PFSK-1 (cell line): ENCODE results near the gene PAPPA.

ENCODE experiments used
- FOXP2 ChIP-seq: optimal IDR thresholded peaks from 2 replicates; pipeline ENCODE3; 2011; ENCODE audit warnings: borderline replicate concordance, control low read depth, inconsistent platforms; ENCODE audit not compliant: insufficient read depth; ENCODE audit errors: extremely low read length, extremely low read depth
- POLR2AphosphoS5 ChIP-seq: IDR thresholded peaks from 2 replicates; pipeline ENCODE4 v1.6.1; 2012; ENCODE audit warnings: low read depth, mild to moderate bottlenecking, control low read depth, low read length, moderate library complexity
- SIN3A ChIP-seq: IDR thresholded peaks from 2 replicates; pipeline ENCODE4 v1.6.1; 2012; ENCODE audit warnings: mild to moderate bottlenecking, low read length, moderate library complexity, borderline replicate concordance; ENCODE audit not compliant: insufficient read depth
- TAF1 ChIP-seq: IDR thresholded peaks from 2 replicates; pipeline ENCODE4 v1.6.1; 2012; ENCODE audit warnings: low read length, control low read depth, borderline replicate concordance; ENCODE audit not compliant: insufficient read depth
- TF ChIP-seq, protein P1 (sequence below), 2 experiments: IDR thresholded peaks; 2 replicates each; pipeline versions ENCODE4 v1.6.1 to v1.8.0; 2011 to 2012; ENCODE audit warnings: low read depth in 2 of 2, low read length in 2 of 2, control low read depth in 1 of 2, inconsistent platforms in 1 of 2, mild to moderate bottlenecking in 1 of 2, moderate library complexity in 1 of 2; ENCODE audit not compliant: insufficient read depth in 1 of 2

PAPPA gene

DNA sequence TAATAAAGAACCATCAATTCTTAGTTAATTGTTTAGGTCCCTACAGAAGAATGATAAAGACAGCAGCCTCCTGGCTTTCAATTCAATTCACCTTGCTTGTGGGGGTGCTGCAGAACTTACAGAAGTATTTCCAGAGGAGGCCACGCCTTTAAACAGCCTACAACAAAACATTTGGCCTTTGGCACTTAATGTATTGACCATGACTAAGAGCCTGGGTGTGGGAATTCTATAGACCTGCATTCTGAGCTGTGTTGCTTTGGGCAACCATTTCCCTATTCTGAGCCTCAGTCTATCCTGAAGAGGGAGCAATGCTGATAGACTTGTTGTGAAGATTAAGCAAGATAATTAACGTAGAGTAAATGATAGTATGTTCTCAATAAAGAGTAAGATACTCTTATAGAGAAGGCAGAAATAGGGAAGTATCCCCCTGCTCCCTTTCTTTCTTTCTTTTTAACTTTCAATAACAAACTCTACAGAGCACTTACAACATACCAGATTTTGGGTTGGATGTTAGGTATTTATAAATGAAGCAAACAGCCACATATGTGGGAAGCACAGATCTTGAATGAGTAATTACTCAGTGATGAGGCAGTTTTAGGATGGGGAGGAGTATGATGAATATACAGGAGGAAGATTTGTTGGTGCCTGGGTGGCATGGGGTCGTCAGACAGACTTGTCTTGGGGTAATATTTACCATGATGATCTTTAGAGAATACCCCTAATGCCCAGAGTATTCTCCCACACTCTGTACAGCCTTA is 28.4 kb downstream of the PAPPA start:
- TF ChIP-seq SIN3A (no peak), FOXP2 (no peak), POLR2AphosphoS5 (no peak), TAF1 (no peak)
- TF ChIP-seq, protein P1, sequence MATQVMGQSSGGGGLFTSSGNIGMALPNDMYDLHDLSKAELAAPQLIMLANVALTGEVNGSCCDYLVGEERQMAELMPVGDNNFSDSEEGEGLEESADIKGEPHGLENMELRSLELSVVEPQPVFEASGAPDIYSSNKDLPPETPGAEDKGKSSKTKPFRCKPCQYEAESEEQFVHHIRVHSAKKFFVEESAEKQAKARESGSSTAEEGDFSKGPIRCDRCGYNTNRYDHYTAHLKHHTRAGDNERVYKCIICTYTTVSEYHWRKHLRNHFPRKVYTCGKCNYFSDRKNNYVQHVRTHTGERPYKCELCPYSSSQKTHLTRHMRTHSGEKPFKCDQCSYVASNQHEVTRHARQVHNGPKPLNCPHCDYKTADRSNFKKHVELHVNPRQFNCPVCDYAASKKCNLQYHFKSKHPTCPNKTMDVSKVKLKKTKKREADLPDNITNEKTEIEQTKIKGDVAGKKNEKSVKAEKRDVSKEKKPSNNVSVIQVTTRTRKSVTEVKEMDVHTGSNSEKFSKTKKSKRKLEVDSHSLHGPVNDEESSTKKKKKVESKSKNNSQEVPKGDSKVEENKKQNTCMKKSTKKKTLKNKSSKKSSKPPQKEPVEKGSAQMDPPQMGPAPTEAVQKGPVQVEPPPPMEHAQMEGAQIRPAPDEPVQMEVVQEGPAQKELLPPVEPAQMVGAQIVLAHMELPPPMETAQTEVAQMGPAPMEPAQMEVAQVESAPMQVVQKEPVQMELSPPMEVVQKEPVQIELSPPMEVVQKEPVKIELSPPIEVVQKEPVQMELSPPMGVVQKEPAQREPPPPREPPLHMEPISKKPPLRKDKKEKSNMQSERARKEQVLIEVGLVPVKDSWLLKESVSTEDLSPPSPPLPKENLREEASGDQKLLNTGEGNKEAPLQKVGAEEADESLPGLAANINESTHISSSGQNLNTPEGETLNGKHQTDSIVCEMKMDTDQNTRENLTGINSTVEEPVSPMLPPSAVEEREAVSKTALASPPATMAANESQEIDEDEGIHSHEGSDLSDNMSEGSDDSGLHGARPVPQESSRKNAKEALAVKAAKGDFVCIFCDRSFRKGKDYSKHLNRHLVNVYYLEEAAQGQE (IDR thresholded peaks at IDR 0.05; ENCODE audit: insufficient read depth in 1 of 2, low read depth in 2 of 2, low read length in 2 of 2), result no peak

DNA sequence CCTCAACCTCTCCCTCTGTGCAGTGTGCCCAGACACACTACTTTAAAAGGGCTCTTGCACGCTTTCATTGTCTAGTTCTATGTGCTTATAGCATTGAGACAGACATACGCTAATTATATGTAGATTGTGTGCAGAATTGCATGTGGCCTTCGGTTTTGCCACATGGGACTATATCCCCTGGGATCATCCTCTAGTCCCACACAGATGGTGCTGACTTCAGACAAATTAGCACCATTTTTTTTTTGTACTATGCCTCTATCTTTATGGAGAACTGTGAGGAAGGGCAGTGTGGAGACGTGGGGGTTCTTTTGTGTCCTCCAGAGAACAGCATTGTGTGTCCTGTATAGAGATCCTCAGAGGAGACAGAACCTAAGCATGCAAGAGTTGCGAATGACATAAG is 29.3 kb downstream of the PAPPA start:
- no peak for TF ChIP-seq TAF1
- TF ChIP-seq FOXP2, result no peak
- TF ChIP-seq, protein P1 (IDR thresholded peaks at IDR 0.05; ENCODE audit: insufficient read depth in 1 of 2, low read depth in 2 of 2, low read length in 2 of 2), result no peak
- TF ChIP-seq POLR2AphosphoS5, result no peak
- no peak for TF ChIP-seq SIN3A

DNA sequence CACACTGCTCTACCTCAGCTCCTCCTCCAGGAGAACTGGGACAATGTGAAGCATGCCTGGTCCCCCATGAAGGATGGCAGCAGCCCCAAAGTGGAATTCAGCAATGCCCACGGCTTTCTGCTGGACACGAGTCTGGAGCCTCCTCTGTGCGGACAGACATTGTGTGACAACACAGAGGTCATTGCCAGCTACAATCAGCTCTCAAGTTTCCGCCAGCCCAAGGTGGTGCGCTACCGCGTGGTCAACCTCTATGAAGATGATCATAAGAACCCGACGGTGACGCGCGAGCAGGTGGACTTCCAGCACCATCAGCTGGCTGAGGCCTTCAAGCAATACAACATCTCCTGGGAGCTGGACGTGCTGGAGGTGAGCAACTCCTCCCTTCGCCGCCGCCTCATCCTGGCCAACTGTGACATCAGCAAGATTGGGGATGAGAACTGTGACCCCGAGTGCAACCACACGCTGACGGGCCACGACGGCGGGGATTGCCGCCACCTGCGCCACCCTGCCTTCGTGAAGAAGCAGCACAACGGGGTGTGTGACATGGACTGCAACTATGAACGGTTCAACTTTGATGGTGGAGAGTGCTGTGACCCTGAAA is 34.1 kb downstream of the PAPPA start:
- TF ChIP-seq FOXP2 (no peak), POLR2AphosphoS5 (no peak), TAF1 (no peak), SIN3A (no peak)
- TF ChIP-seq, protein P1 (IDR thresholded peaks at IDR 0.05; ENCODE audit: insufficient read depth in 1 of 2, low read depth in 2 of 2, low read length in 2 of 2), result no peak

DNA sequence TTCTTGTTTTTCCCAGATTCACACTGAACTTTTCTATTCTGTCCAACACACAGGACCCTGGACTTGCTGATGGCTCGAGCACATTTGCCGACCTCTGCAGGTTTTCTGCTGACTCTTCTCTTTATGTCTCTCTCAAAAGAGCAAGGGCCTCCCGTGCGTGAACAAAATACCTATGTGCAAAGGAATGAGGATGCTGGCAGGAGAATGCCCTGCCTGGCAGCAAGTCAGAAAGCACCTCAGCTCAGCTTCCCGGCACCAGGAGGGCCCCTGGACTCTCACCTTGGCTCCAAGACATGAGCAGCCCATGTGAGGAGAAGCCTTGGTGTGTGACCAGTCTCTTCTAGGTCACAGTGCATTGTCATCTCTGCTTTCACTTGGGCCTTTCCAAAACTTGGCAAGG is 36.1 kb downstream of the PAPPA start:
- TF ChIP-seq, protein P1 (IDR thresholded peaks at IDR 0.05; ENCODE audit: insufficient read depth in 1 of 2, low read depth in 2 of 2, low read length in 2 of 2), result no peak
- TF ChIP-seq TAF1 (no peak), FOXP2 (no peak), SIN3A (no peak), POLR2AphosphoS5 (no peak)
